Measurements from ENCODE around the gene GNAO1. TPM values are rescaled to one million over a fixed set of nuclear protein-coding genes. Genes with fewer than 3 reads are reported as not detected.

GNAO1 gene
- total and polyA plus RNA-seq, 8 donors = 1.2 to 13.4 (median 4.8) TPM

GRCh38 chr16:56226845-56227525, 35.7 kb downstream of the GNAO1 start:
- Histone ChIP-seq H3K27me3 (peaks cover 0 to 2% (median 0%) of the 10 kb centered on the region in 4 donors), H3K9me3 (no peaks in the 10 kb centered on the region), H3K4me1 (no peaks in the 10 kb centered on the region), H3K36me3 (no peaks in the 10 kb centered on the region), H3K4me3 (no peak overlapping the region), H3K27ac (no peak overlapping the region)
- TF ChIP-seq, protein P1, sequence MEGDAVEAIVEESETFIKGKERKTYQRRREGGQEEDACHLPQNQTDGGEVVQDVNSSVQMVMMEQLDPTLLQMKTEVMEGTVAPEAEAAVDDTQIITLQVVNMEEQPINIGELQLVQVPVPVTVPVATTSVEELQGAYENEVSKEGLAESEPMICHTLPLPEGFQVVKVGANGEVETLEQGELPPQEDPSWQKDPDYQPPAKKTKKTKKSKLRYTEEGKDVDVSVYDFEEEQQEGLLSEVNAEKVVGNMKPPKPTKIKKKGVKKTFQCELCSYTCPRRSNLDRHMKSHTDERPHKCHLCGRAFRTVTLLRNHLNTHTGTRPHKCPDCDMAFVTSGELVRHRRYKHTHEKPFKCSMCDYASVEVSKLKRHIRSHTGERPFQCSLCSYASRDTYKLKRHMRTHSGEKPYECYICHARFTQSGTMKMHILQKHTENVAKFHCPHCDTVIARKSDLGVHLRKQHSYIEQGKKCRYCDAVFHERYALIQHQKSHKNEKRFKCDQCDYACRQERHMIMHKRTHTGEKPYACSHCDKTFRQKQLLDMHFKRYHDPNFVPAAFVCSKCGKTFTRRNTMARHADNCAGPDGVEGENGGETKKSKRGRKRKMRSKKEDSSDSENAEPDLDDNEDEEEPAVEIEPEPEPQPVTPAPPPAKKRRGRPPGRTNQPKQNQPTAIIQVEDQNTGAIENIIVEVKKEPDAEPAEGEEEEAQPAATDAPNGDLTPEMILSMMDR (IDR thresholded peaks at IDR 0.05) = no peak
- ATAC-seq = no peak
- no peak for DNase-seq
- intact Hi-C loops (cut with DNase I) = no loop called here
- FAIRE-seq = no peak
- 68 to 70% methylated on average over 9 of the region's 9 CpGs for WGBS, 2 donors

- FAIRE-seq = no peak
Observed at GRCh38 chr16:56227936-56228335, 36.6 kb downstream of the GNAO1 start.

GRCh38 chr16:56228476-56228875, 37.2 kb downstream of the GNAO1 start:
- FAIRE-seq (no peak), DNase-seq (no peak), ATAC-seq (no peak)
- Histone ChIP-seq H3K9me3 (no peaks in the 10 kb centered on the region), H3K27ac (no peak overlapping the region), H3K36me3 (no peaks in the 10 kb centered on the region), H3K27me3 (peaks cover 0 to 2% (median 0%) of the 10 kb centered on the region in 4 donors), H3K4me3 (no peak overlapping the region), H3K4me1 (no peaks in the 10 kb centered on the region)
- TF ChIP-seq, protein P1 (IDR thresholded peaks at IDR 0.05) = no peak
- intact Hi-C loops (cut with DNase I) = no loop called here
- WGBS, 2 donors = 60 to 64% methylated on average over 4 of the region's 4 CpGs

More at GRCh38 chr16:56227936-56228335, 36.6 kb downstream of the GNAO1 start:
- TF ChIP-seq, protein P1 (IDR thresholded peaks at IDR 0.05) = no peak
- no peak overlapping the region for H3K27ac ChIP-seq
- no peak overlapping the region for H3K4me3 ChIP-seq
- DNase-seq = no peak
- intact Hi-C loops (cut with DNase I) = no loop called here
- no peaks in the 10 kb centered on the region for H3K36me3 ChIP-seq
- H3K9me3 ChIP-seq = no peaks in the 10 kb centered on the region
- H3K4me1 ChIP-seq = no peaks in the 10 kb centered on the region
- H3K27me3 ChIP-seq = peaks cover 0 to 2% (median 0%) of the 10 kb centered on the region in 4 donors
- 73 to 75% methylated on average over 6 of the region's 6 CpGs for WGBS, 2 donors
- no peak for ATAC-seq

- no peaks in the 10 kb centered on the region for H3K9me3 ChIP-seq
- H3K27me3 ChIP-seq = no peaks in the 10 kb centered on the region
- ATAC-seq (no peak), FAIRE-seq (no peak), DNase-seq (no peak)
- H3K36me3 ChIP-seq = no peaks in the 10 kb centered on the region
- H3K27ac ChIP-seq = no peak overlapping the region
- WGBS, 2 donors = 50 to 51% methylated on average over 2 of the region's 2 CpGs
- TF ChIP-seq, protein P1 (IDR thresholded peaks at IDR 0.05) = no peak
- H3K4me3 ChIP-seq = no peak overlapping the region
- no peaks in the 10 kb centered on the region for H3K4me1 ChIP-seq
- intact Hi-C loops (cut with DNase I) = no loop called here
Observed at GRCh38 chr16:56233795-56234566, 42.7 kb downstream of the GNAO1 start.

DNA sequence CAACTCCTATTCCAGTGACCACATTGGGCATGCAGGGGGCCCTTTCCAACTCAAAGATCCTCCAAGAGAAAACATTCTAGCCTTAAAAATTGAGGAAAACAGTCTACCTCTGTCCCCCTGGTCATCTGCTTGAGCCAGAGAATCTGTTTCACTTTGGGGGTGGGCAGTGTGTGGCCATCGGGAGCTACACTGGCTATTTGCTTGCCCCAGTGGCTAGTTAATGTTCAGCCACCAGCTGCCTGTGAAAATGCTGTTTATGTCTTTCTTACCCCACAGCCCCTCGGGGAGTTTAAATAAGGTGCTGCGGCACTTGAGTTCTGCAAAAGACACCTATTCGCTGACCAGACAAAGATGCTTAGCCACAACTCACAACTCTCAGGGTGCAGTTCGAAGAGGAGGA, 43.4 kb downstream of the GNAO1 start:
- DNase-seq (no peak), FAIRE-seq (no peak), ATAC-seq (no peak)
- Histone ChIP-seq H3K9me3 (no peaks in the 10 kb centered on the region), H3K27ac (no peak overlapping the region), H3K4me1 (no peaks in the 10 kb centered on the region), H3K27me3 (no peaks in the 10 kb centered on the region), H3K36me3 (no peaks in the 10 kb centered on the region), H3K4me3 (no peak overlapping the region)
- intact Hi-C loops (cut with DNase I) = no loop called here
- TF ChIP-seq, protein P1 (IDR thresholded peaks at IDR 0.05) = no peak
- WGBS, 2 donors = 56 to 59% methylated on average over 5 of the region's 5 CpGs
